Natural killer cell treated with Interleukin-12 subunit alpha and Interleukin-12 subunit beta and Interleukin-15 and Interleukin-18, amount 100 ng/mL, for 72 hours (primary cell): Measurements from ENCODE around the gene KRTAP10-1. TPM values are rescaled to one million over a fixed set of nuclear protein-coding genes. Genes with fewer than 3 reads are reported as not detected.
A peak's percentile ranks its signal among the peaks of the same experiment; 100 is the strongest.
"Not testable (repeated sequence)": the region's sequence is repeated elsewhere in the genome, so short reads cannot be mapped to it uniquely, and the experiment has no call there.

Experiments
- ATAC-seq, 2 donors: fragments of 150-1000 bp; cut with Tn5 transposase in 1 of 2; sonication (Bioruptor Pico), chemical (Tn5 transposase) in 1 of 2; 2 replicates each; pipeline ENCODE4 v1.10.0; 2021
- DNase-seq: peaks from one replicate; pipeline ENCODE4 v3.0.0; 2022; ENCODE audit warnings: low spot score
- H3K27ac Mint-ChIP-seq, 2 donors: 1 replicate in 1 of 2; 2 replicates in 1 of 2; pipeline ENCODE4 v1.8.0; 2022; ENCODE audit warnings: mixed read lengths in 2 of 2, mild to moderate bottlenecking in 1 of 2, moderate library complexity in 1 of 2
- H3K27me3 Mint-ChIP-seq, 2 donors: 1 replicate in 1 of 2; 2 replicates in 1 of 2; pipeline ENCODE4 v1.8.0; 2022; ENCODE audit warnings: mixed read lengths in 2 of 2
- H3K36me3 Mint-ChIP-seq: one replicate; pipeline ENCODE4 v1.8.0; 2022; ENCODE audit warnings: mixed read lengths
- H3K4me1 Mint-ChIP-seq, 2 donors: 1 replicate in 1 of 2; 2 replicates in 1 of 2; pipeline ENCODE4 v1.8.0; 2022; ENCODE audit warnings: low read depth in 2 of 2, mixed read lengths in 2 of 2, mild to moderate bottlenecking in 1 of 2
- H3K4me3 Mint-ChIP-seq: one replicate; pipeline ENCODE4 v1.8.0; 2022; ENCODE audit warnings: mixed read lengths
- H3K9me3 Mint-ChIP-seq: 2 replicates; pipeline ENCODE4 v1.8.0; 2022; ENCODE audit warnings: mixed read lengths
- total RNA-seq, 2 donors: library from RNA; stranded (reverse); gene quantifications; one replicate each; pipeline ENCODE4 v1.2.3, GENCODE V29; 2022

Gene KRTAP10-1
- total RNA-seq, 2 donors from 2014 or later = not detected

DNA sequence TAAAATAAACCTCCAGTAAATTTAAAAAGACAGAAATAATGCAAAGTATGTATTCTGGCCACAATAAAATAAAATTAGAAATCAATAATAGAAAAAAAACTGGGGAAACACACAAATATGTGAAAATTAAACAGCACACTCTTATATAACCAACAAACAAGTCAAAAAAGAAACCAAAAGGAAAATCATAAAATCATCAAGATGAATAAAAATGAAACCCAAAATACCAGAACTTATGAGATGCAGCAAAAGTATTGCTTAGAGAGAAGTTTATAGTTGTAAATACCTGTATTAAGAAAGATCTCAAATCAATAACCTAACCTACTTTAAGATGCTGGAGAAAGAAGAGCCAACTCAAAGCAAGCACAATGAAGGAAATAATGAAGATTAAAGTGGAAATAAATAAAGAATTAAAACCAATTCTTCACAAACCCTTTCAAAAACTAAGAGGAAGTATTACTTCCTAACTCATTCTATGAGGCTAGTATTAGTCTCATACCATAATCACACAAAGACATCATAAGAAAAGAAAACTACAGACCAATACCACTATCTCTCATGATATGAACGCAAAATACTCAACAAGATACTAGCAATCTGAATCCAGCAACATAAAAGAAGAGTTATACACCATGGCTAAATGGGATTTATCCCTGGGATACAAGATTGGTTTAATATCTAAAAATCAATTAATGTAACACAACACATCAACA is 25.0 kb upstream of the KRTAP10-1 start:
- peaks cover 7 to 14% of the 10 kb centered on the region in 2 donors for H3K4me1 Mint-ChIP-seq
- H3K36me3 Mint-ChIP-seq = peaks cover 12% of the 10 kb centered on the region
- peaks cover 4% of the 10 kb centered on the region for H3K9me3 Mint-ChIP-seq
- peak overlapping the region; percentile 61 to 65 for H3K27ac Mint-ChIP-seq
- ATAC-seq (no peak), DNase-seq (no peak)
- peak overlapping the region; percentile 64 for H3K4me3 Mint-ChIP-seq
- peaks cover 0 to 10% of the 10 kb centered on the region in 2 donors for H3K27me3 Mint-ChIP-seq

DNA sequence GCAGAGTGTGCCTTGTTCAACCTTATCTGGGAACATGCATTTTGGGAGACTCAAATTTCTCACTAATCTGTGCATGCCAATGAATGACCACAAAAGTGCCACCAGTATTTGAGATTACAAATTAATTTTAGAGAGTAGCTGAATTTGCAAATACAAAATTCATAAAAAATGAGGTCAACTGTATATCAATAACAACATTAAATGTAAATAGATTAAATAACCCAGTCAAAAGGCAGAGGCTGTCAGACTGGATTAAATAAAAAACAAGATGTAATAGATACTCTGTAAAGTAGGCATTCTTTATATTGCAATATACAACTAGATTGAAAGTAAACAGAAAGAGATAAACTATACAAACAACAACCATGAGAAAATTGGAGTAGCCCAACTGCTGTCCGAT is 24.1 kb upstream of the KRTAP10-1 start:
- Mint-ChIP-seq H3K27me3 (peaks cover under 1 to 10% of the 10 kb centered on the region in 2 donors), H3K4me1 (peaks cover 7 to 14% of the 10 kb centered on the region in 2 donors), H3K36me3 (peaks cover 12% of the 10 kb centered on the region), H3K9me3 (peaks cover 4% of the 10 kb centered on the region), H3K4me3 (no peak overlapping the region), H3K27ac (peak overlapping the region; percentile 61 to 65)
- ATAC-seq = no peak
- DNase-seq = no peak

DNA sequence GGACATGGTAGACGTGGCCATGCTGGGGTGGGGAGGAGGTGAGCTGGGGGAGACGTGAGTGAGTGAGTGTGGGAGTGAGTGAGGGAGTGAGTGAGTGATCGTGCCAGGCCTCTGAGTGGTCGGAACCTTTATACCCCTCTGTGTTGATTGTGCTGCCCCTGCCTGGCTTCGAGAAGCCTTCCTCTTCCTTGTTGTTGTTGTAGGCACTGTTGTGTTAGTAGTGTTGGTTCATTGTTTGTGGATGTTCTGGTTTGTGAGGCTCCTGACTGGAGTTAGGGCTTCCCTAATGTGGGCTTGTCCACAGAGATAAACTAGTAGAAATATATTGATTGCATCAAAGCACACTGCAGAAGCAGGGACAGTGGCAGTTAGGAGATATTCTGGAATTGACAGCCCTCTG is 18.7 kb upstream of the KRTAP10-1 start, which contains the start of gene KRTAP10-3:
Gene KRTAP10-3 (minus strand): TSS at position 101 of the 400 bp plus-strand sequence. CDS start 80 bp downstream, at position 21.
- peak within 1 kb of the TSS in 1 of 2 donors; percentile 28 for H3K27ac Mint-ChIP-seq
- DNase-seq (no peak), ATAC-seq (no peak)
- peaks cover 4% of the 10 kb centered on the region for H3K9me3 Mint-ChIP-seq
- H3K4me3 Mint-ChIP-seq = no peak within 1 kb of the TSS
- peaks cover 10 to 17% of the 10 kb centered on the region in 2 donors for H3K27me3 Mint-ChIP-seq
- H3K4me1 Mint-ChIP-seq = no peaks in the 10 kb centered on the region
- peaks cover 12% of the 10 kb centered on the region for H3K36me3 Mint-ChIP-seq

DNA sequence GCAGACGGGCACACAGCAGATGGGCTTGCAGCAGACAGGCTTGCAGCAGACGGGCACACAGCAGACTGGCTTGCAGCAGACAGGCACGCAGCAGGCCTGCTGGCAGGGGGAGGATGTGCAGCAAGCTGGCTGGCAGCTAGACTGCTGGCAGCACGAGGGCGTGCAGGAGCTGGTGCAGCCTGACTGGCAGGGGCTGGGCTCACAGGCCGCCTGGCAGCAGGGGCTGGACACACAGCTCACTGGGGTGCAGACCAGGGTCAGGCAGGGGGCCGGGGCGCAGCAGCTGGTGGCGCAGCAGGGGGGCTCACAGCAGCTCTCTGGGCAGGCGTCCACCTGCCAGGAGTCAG is 18.3 kb upstream of the KRTAP10-1 start:
- H3K4me3 Mint-ChIP-seq, H3K4me1 Mint-ChIP-seq, ATAC-seq, H3K27ac Mint-ChIP-seq, DNase-seq, H3K9me3 Mint-ChIP-seq: not testable (repeated sequence)
- H3K27me3 Mint-ChIP-seq = peaks cover 10 to 17% of the 10 kb centered on the region in 2 donors
- H3K36me3 Mint-ChIP-seq = peaks cover 12% of the 10 kb centered on the region

DNA sequence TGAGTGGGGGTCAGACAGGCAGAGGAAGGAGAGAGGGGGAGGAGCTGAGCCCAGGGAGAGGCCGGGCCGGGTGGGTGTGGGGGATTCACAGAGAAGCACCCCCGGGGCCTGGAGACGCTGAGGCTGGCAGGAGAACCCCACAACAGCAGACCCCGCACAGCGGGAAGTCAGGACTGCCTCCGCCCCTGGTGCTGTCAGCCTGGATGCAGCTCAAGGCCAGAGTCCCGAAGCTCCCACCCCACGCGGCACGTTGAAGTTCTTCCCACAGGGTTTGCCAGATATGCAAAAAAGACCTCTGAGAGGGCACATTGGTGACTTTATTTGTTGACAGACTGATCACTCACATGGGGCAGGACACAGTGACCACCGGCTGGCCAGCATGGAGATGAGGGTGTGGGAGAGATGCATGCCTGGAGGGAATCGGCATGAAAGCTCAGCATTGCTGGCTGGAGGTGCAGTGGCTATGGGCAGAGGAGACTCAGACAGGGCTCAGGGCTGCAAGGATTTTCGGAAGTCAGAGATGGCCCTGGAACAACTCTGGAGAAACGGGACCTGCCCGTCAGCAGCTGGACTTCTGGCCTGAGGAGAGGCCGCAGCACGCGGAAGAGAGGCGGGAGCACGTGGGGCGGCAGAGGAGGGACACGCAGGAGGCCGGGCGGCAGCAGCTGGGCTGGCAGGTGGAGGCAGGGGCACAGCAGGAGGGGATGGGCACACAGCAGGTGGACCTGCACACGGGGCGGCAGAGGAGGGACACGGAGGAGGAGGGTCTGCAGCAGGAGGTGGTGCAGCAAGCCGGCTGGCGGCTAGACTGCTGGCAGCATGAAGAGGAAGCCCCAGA is 17.7 kb upstream of the KRTAP10-1 start:
- peaks cover 4% of the 10 kb centered on the region for H3K9me3 Mint-ChIP-seq
- no peak for ATAC-seq
- no peaks in the 10 kb centered on the region for H3K4me1 Mint-ChIP-seq
- H3K27me3 Mint-ChIP-seq = peaks cover 10 to 17% of the 10 kb centered on the region in 2 donors
- H3K27ac Mint-ChIP-seq = peak overlapping the region in 1 of 2 donors; percentile 28
- peaks cover 12% of the 10 kb centered on the region for H3K36me3 Mint-ChIP-seq
- no peak overlapping the region for H3K4me3 Mint-ChIP-seq
- no peak for DNase-seq

DNA sequence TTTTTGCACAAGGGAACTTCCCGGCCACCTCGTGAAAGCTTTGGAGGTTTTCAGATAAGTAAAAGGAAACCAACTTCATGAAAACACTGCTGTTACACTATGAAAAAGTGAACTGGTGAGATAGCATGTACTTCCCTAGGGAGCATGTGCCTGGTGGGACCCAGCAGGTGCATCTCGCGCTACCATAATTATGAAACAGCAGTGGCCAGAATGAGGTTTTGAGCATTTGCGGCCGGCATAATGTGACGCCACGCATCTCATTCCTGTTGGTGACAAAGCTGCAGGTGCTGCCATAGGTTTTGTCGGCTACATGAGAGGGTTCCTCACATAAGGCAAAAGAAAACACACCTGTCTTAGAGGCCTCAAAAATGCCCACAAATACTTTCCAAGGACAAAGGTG is 16.9 kb upstream of the KRTAP10-1 start:
- no peaks in the 10 kb centered on the region for H3K4me1 Mint-ChIP-seq

DNA sequence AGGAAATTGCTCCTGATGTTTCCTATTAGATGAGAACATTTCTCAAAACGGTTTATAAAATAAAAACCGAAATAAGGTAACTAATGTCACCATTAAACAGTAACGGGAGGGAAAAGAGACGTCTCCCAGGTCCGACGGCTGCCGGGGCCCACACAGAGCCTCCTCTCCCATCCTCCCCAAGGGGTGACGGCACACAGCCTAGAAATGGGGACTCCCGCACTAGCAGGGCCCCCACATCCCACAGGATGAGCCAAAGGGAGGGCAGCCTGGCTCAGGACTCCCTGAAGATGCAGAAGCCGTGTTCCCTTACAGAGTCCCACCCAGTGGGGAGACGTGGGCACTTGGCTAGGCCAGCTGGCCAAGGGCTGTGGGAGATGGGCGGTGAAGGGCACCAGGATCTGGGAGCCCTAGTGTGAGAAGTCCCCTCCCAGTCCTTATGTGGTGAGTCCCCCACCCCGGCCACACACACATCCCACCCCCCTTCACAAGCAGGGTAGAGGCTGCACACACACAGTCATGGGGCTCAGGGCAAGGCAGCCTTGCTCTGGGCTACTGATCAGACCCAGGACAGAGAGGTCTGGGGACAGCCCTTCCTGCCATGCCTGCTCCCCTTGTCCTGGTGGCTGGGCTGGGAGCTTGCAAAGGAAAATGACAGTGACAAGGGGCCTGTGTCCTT is 15.3 kb upstream of the KRTAP10-1 start:
- Mint-ChIP-seq H3K4me3 (no peak overlapping the region), H3K27ac (no peak overlapping the region), H3K36me3 (no peaks in the 10 kb centered on the region), H3K4me1 (peaks cover 0 to 3% of the 10 kb centered on the region in 2 donors), H3K27me3 (peaks cover 10 to 12% of the 10 kb centered on the region in 2 donors), H3K9me3 (no peaks in the 10 kb centered on the region)
- no peak for ATAC-seq
- no peak for DNase-seq

More for the DNA sequence above, 16.9 kb upstream of the KRTAP10-1 start:
- Mint-ChIP-seq H3K9me3 (peaks cover 4% of the 10 kb centered on the region), H3K27me3 (peaks cover 10 to 17% of the 10 kb centered on the region in 2 donors), H3K27ac (no peak overlapping the region), H3K36me3 (peaks cover 6% of the 10 kb centered on the region), H3K4me3 (no peak overlapping the region)
- ATAC-seq (no peak), DNase-seq (no peak)

DNA sequence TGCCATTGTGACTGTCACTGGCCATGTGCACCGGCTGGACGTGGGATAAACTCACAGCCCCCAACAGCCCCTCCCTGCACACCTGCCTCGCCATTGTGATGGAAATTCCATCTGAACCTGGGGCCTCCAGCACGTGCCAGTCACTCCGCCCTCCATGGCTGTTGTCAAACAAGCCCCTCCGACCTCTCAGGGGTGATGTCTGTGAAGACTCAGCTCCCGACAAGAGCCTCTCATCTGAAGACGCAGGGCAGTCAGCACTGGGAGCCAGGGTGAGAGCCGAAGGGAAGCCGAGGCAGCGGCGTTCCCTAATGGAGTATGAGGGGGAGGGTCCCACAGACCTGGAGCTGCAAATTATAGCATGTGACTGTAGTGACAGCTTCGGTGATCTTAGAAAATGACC is 12.7 kb upstream of the KRTAP10-1 start:
- no peak for ATAC-seq
- Mint-ChIP-seq H3K9me3 (no peaks in the 10 kb centered on the region), H3K4me1 (peaks cover 3 to 14% of the 10 kb centered on the region in 2 donors), H3K27ac (no peak overlapping the region), H3K4me3 (no peak overlapping the region), H3K36me3 (peaks cover 3% of the 10 kb centered on the region), H3K27me3 (peaks cover 6 to 11% of the 10 kb centered on the region in 2 donors)
- DNase-seq = no peak

DNA sequence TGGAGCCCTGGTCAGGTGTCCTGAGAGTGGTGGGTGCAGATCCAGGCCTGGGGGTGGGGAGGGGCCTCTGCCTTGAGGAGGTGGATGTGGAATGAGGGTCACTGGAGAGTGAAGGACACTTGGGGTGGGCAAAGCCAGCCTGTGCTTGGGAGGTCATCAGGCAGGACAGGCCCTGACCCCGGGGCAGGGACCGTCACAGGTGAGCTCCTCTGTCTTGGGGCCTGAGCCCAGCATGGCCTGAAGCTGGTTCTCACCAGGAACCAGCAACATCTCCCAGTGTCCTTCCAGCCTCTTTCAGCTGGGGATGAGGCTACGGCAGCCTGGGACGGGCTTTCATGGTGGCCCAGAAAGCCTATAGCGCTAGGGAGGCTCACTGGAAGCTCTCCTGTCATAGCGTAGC is 12.1 kb upstream of the KRTAP10-1 start:
- Mint-ChIP-seq H3K4me3 (no peak overlapping the region), H3K27me3 (peaks cover 5 to 11% of the 10 kb centered on the region in 2 donors), H3K9me3 (peaks cover 3% of the 10 kb centered on the region), H3K4me1 (peaks cover 8 to 19% of the 10 kb centered on the region in 2 donors), H3K36me3 (peaks cover 8% of the 10 kb centered on the region), H3K27ac (no peak overlapping the region)
- DNase-seq = no peak
- no peak for ATAC-seq

DNA sequence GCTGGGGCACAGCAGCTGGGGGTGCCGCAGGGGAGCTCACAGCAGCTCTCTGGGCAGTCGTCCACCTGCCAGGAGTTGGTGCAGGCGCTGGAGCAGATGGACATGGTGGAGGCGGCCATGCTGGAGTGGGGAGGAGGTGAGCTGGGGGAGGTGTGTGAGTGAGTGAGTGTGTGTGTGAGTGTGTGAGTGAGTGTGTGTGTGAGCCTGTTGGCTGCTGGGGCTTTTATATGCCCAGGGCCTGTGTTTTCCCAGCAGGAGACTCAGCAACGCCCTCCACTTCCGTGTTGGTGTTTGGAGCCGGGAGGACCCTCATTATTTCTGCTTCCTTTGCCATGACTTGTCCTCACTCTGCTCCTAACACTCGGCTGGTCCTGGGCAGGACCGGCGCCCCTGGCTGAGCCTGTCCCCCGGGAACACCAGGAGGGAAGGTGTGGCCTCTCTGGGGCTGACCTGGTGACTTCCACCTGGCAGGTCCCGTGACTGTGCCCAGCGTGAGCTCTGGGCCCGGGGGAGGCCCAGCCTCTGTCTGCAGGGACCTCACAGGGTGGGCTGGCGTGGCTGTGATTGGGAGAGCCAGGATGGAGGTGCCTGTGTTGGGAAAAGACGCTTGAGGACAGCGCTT is 11.5 kb upstream of the KRTAP10-1 start, which contains the start of gene KRTAP10-2:
Gene KRTAP10-2 (minus strand): TSS at position 166 of the 622 bp plus-strand sequence. CDS start 47 bp downstream, at position 119.
- Mint-ChIP-seq H3K27ac (no peak within 1 kb of the TSS), H3K4me1 (peaks cover 10 to 24% of the 10 kb centered on the region in 2 donors), H3K36me3 (peaks cover 15% of the 10 kb centered on the region), H3K9me3 (peaks cover 8% of the 10 kb centered on the region), H3K4me3 (no peak within 1 kb of the TSS), H3K27me3 (peaks cover 3 to 11% of the 10 kb centered on the region in 2 donors)
- DNase-seq (no peak), ATAC-seq (no peak)

DNA sequence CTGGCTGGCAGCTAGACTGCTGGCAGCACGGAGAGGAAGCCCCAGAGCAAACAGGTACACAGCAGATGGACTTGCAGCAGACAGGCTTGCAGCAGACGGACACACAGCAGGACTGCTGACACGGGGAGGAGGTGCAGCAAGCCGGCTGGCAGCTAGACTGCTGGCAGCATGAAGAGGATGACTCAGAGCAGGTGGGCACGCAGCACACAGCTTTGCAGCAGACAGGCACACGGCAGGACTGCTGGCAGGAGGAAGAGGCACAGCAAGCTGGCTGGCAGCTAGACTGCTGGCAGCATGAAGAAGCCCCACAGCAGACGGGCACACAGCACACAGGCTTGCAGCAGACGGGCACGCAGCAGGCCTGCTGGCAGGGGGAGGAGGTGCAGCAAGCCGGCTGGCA is 10.8 kb upstream of the KRTAP10-1 start:
- H3K27me3 Mint-ChIP-seq = peaks cover 3 to 11% of the 10 kb centered on the region in 2 donors
- DNase-seq (no peak), ATAC-seq (no peak)
- H3K9me3 Mint-ChIP-seq = peaks cover 8% of the 10 kb centered on the region
- H3K4me3 Mint-ChIP-seq = no peak overlapping the region
- H3K36me3 Mint-ChIP-seq = peaks cover 15% of the 10 kb centered on the region
- H3K4me1 Mint-ChIP-seq = peaks cover 10 to 24% of the 10 kb centered on the region in 2 donors
- no peak overlapping the region for H3K27ac Mint-ChIP-seq

DNA sequence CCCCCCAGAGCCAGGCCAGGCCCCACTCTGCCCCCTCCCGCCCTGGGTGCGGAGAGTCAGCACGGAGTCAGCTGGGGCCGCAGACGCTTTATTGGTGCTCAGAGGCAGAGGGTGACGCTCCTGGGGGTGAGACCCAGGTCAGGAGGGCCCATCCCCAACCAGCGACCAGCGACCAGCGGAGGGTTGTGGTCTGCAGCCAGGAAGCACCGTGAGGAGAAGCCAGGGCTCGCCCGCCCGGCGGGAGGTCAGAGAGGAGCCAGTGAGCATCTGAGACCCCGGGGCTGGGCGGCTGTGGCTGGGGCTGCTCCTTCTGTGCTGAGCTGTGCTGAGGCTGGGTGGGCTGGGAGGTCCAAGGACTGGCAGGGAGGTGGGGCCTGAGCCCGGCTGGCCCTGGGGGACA is 10.3 kb upstream of the KRTAP10-1 start:
- peaks cover 12% of the 10 kb centered on the region for H3K9me3 Mint-ChIP-seq
- peak; percentile 34 to 53 for ATAC-seq
- not testable (repeated sequence) for H3K4me3 Mint-ChIP-seq, H3K27ac Mint-ChIP-seq, DNase-seq
- H3K36me3 Mint-ChIP-seq = peaks cover 20% of the 10 kb centered on the region
- peaks cover 3 to 11% of the 10 kb centered on the region in 2 donors for H3K27me3 Mint-ChIP-seq
- peaks cover 10 to 24% of the 10 kb centered on the region in 2 donors for H3K4me1 Mint-ChIP-seq
